ENCODE results near the gene LRIT2. TPM values are rescaled to one million over a fixed set of nuclear protein-coding genes. Genes with fewer than 3 reads are reported as not detected.

LRIT2 gene
- total RNA-seq, 3 donors from 2014 or later, result not detected

- DNase-seq (ENCODE audit: low spot score in 2 of 2), result no peak
- Histone ChIP-seq H3K9me3 (peaks cover 0 to 2% of the 10 kb centered on the region in 2 donors), H3K27me3 (peaks cover 0 to 12% of the 10 kb centered on the region in 2 donors), H3K36me3 (no peaks in the 10 kb centered on the region), H3K27ac (no peak overlapping the region), H3K4me3 (no peak overlapping the region), H3K4me1 (no peaks in the 10 kb centered on the region)
- intact Hi-C loops (cut with DNase I; ENCODE audit: low total_unique reads), result no loop called here
- TF ChIP-seq POLR2A (IDR thresholded peaks at IDR 0.05) (no peak), POLR2AphosphoS5 (IDR thresholded peaks at IDR 0.05) (no peak), CTCF (IDR thresholded peaks at IDR 0.05) (no peak)
These were observed 7.0 kb upstream of the LRIT2 start for GRCh38 chr10:84232376-84232775.

- TF ChIP-seq POLR2AphosphoS5 (IDR thresholded peaks at IDR 0.05), result peak in 1 of 3 donors; percentile 51
- no peak for TF ChIP-seq CTCF (IDR thresholded peaks at IDR 0.05)
- Histone ChIP-seq H3K9me3 (no peaks in the 10 kb centered on the region), H3K4me1 (no peaks in the 10 kb centered on the region), H3K27me3 (peaks cover 0 to 6% of the 10 kb centered on the region in 2 donors), H3K4me3 (no peak overlapping the region), H3K36me3 (no peaks in the 10 kb centered on the region), H3K27ac (peak overlapping the region; percentile 44 to 69)
- intact Hi-C loops (cut with DNase I; ENCODE audit: low total_unique reads), result no loop called here
- peak in 1 of 2 donors; percentile 77 for DNase-seq (ENCODE audit: low spot score in 2 of 2)
These were observed 5.0 kb upstream of the LRIT2 start for GRCh38 chr10:84230359-84230758.

GRCh38 chr10:84227810-84228209 is 2.5 kb upstream of the LRIT2 start:
- H3K9me3 ChIP-seq, result no peaks in the 10 kb centered on the region
- no peaks in the 10 kb centered on the region for H3K27me3 ChIP-seq
- H3K4me1 ChIP-seq, result no peaks in the 10 kb centered on the region
- H3K4me3 ChIP-seq, result no peak overlapping the region
- H3K27ac ChIP-seq, result no peak overlapping the region
- intact Hi-C loops (cut with DNase I; ENCODE audit: low total_unique reads), result no loop called here
- DNase-seq (ENCODE audit: low spot score in 2 of 2), result no peak
- no peak for TF ChIP-seq CTCF (IDR thresholded peaks at IDR 0.05)
- no peak for TF ChIP-seq POLR2AphosphoS5 (IDR thresholded peaks at IDR 0.05)
- H3K36me3 ChIP-seq, result no peaks in the 10 kb centered on the region

- no peak for DNase-seq (ENCODE audit: low spot score in 2 of 2)
- H3K27me3 ChIP-seq, result no peaks in the 10 kb centered on the region
- intact Hi-C loops (cut with DNase I; ENCODE audit: low total_unique reads), result no loop called here
- no peak overlapping the region for H3K27ac ChIP-seq
- no peaks in the 10 kb centered on the region for H3K36me3 ChIP-seq
- TF ChIP-seq POLR2AphosphoS5 (IDR thresholded peaks at IDR 0.05) (no peak), POLR2A (IDR thresholded peaks at IDR 0.05) (no peak), CTCF (IDR thresholded peaks at IDR 0.05) (no peak)
- H3K4me1 ChIP-seq, result no peaks in the 10 kb centered on the region
- no peak overlapping the region for H3K4me3 ChIP-seq
- H3K9me3 ChIP-seq, result no peaks in the 10 kb centered on the region
These were observed 1.3 kb upstream of the LRIT2 start for GRCh38 chr10:84226616-84227015.

- intact Hi-C loops (cut with DNase I; ENCODE audit: low total_unique reads), result no loop called here
- Histone ChIP-seq H3K4me3 (no peak overlapping the region), H3K27ac (no peak overlapping the region), H3K27me3 (no peaks in the 10 kb centered on the region), H3K4me1 (no peaks in the 10 kb centered on the region), H3K9me3 (no peaks in the 10 kb centered on the region), H3K36me3 (no peaks in the 10 kb centered on the region)
- TF ChIP-seq CTCF (IDR thresholded peaks at IDR 0.05), result no peak
- TF ChIP-seq POLR2A (IDR thresholded peaks at IDR 0.05), result no peak
- TF ChIP-seq POLR2AphosphoS5 (IDR thresholded peaks at IDR 0.05), result no peak
- DNase-seq (ENCODE audit: low spot score in 2 of 2), result no peak
These were observed 824 bp downstream of the LRIT2 start for GRCh38 chr10:84224411-84225028.
